ENCODE results near the gene SHC2. TPM values are rescaled to one million over a fixed set of nuclear protein-coding genes. Genes with fewer than 3 reads are reported as not detected.

SHC2 gene
- total RNA-seq, 2 donors from 2014 or later: 119 to 137 TPM

GRCh38 chr19:475360-475759 lies 14.5 kb upstream of the SHC2 start:
- H3K36me3 ChIP-seq (replicated peaks in 1 of 2; ENCODE audit: insufficient read depth in 1 of 2, low read depth in 2 of 2): no peaks in the 10 kb centered on the region
- peaks cover 5% of the 10 kb centered on the region for H3K4me1 ChIP-seq
- H3K4me3 ChIP-seq: no peak overlapping the region
- H3K27me3 ChIP-seq: no peaks in the 10 kb centered on the region
- ATAC-seq (no peak), DNase-seq (no peak)
- 69 to 70% methylated on average over 13 of the region's 13 CpGs for WGBS, 2 donors
- H3K27ac ChIP-seq: no peak overlapping the region
- TF ChIP-seq POLR2A (IDR thresholded peaks at IDR 0.05) (no peak), CTCF (IDR thresholded peaks at IDR 0.05) (no peak)
- intact Hi-C loops (cut with DNase I): no loop called here
- no peaks in the 10 kb centered on the region for H3K9me3 ChIP-seq

DNA sequence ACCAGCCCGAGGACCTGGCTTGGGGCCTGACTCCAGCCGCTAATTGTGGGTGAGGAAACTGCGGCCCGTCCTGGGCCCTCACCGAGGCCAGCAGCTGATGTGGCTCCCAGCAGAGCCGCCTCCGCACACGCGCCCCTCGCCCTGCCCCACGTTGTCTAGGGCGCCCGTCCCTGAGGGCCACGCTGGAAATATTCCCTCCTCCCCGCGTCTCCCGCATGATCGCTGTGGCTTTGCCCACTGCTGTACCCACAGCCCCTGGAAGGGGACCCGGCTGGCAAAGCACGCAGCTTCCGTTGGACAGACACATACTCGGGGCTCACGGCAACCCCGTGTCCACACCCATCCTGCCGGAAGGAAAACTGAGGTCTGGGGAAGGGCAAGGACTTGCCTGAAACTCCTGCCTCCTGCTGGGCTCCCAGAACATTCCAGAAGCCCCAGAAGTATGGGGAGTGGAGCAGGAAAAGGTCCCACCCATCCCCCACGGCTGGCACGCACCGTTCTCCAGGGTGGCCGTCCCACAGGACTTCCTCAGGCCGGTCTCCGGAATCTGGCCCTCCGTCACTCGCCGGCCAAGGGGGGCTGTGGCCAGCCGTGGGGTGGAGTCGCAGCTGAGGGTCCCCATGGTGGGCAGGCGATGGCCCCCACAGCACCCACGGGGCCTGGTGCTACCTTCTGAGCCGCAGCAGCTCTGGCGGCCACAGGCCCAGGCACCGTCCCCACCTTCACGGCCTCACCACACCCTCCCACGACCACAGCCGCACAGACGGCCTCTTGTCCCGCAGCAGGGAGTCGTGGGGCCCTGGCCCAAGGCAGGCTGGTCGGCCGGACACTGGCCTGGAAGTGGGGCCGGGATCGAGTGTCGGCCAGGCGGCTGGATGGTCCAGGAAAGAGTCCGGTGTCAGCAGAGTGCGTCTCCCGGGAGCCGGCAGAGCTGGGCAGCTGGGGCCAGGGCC lies 13.6 kb upstream of the SHC2 start:
- ATAC-seq (no peak), DNase-seq (no peak)
- no peaks in the 10 kb centered on the region for H3K4me1 ChIP-seq
- intact Hi-C loops (cut with DNase I): no loop called here
- H3K4me3 ChIP-seq: no peak overlapping the region
- no peaks in the 10 kb centered on the region for H3K9me3 ChIP-seq
- no peak for TF ChIP-seq CTCF (IDR thresholded peaks at IDR 0.05)
- TF ChIP-seq POLR2A (IDR thresholded peaks at IDR 0.05): no peak
- H3K36me3 ChIP-seq (replicated peaks in 1 of 2; ENCODE audit: insufficient read depth in 1 of 2, low read depth in 2 of 2): no peaks in the 10 kb centered on the region
- WGBS, 2 donors: 55 to 81% methylated on average over 17 to 56 of the region's 57 CpGs
- no peak overlapping the region for H3K27ac ChIP-seq
- no peaks in the 10 kb centered on the region for H3K27me3 ChIP-seq

DNA sequence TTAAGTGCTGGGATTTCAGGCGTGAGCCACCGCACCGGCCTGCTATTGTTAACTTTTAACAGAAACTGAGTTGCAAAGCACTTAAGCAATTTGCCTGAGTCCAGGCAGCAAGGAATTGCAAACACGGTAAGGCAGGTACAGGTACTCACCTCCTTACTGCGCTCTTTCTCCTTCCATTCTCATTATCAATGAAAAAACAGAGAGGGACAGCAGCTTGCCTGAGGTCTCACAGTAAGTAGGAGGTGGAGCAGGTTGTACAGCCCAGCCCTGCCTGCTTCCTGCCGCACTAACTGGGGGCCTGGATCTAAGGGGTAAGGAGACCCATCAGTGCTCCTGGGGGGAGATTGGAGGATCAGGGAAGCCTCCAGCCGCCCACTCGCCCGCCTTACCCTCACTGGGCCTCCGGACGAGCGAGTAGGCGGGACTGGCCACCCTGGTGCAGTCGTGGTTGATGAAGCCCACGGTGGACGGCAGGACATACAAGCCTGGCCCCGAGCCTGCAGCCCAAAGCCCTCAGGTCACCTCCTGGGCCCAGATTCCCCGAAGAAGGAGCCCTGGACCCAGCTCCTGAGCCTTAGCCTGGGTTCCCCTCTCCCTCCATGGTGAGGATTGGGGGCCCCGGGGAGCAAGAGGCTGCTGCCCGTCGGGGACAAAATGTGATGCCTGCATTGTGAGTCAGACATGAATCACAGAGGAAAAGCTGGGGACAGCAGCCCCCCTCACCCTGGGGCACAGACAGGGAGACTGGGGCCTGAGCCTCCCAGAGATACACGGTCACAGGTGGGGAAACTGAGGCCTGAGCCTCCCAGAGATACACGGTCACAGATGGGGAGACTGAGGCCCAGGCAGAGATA lies 11.4 kb upstream of the SHC2 start:
- intact Hi-C loops (cut with DNase I): no loop called here
- DNase-seq (no peak), ATAC-seq (no peak)
- 72 to 74% methylated on average over 15 to 23 of the region's 23 CpGs for WGBS, 2 donors
- Histone ChIP-seq H3K36me3 (replicated peaks in 1 of 2; ENCODE audit: insufficient read depth in 1 of 2, low read depth in 2 of 2) (no peaks in the 10 kb centered on the region), H3K4me3 (no peak overlapping the region), H3K9me3 (no peaks in the 10 kb centered on the region), H3K27me3 (no peaks in the 10 kb centered on the region), H3K27ac (no peak overlapping the region), H3K4me1 (no peaks in the 10 kb centered on the region)
- TF ChIP-seq CTCF (IDR thresholded peaks at IDR 0.05): no peak
- no peak for TF ChIP-seq POLR2A (IDR thresholded peaks at IDR 0.05)

- 88% methylated on average over 5 to 18 of the region's 20 CpGs for WGBS, 2 donors
- H3K27ac ChIP-seq: no peak overlapping the region
- H3K9me3 ChIP-seq: no peaks in the 10 kb centered on the region
- H3K36me3 ChIP-seq (replicated peaks in 1 of 2; ENCODE audit: insufficient read depth in 1 of 2, low read depth in 2 of 2): no peaks in the 10 kb centered on the region
- ATAC-seq: no peak
- H3K4me1 ChIP-seq: no peaks in the 10 kb centered on the region
- no peak for DNase-seq
- no peak for TF ChIP-seq CTCF (IDR thresholded peaks at IDR 0.05)
- no peak for TF ChIP-seq POLR2A (IDR thresholded peaks at IDR 0.05)
- no peaks in the 10 kb centered on the region for H3K27me3 ChIP-seq
- no peak overlapping the region for H3K4me3 ChIP-seq
- intact Hi-C loops (cut with DNase I): no loop called here
Observed at GRCh38 chr19:470701-471100, 9.9 kb upstream of the SHC2 start.

Data from body of pancreas (tissue), 4 donors.